ENCODE measurements around the gene ITPKC.

Gene ITPKC

DNA sequence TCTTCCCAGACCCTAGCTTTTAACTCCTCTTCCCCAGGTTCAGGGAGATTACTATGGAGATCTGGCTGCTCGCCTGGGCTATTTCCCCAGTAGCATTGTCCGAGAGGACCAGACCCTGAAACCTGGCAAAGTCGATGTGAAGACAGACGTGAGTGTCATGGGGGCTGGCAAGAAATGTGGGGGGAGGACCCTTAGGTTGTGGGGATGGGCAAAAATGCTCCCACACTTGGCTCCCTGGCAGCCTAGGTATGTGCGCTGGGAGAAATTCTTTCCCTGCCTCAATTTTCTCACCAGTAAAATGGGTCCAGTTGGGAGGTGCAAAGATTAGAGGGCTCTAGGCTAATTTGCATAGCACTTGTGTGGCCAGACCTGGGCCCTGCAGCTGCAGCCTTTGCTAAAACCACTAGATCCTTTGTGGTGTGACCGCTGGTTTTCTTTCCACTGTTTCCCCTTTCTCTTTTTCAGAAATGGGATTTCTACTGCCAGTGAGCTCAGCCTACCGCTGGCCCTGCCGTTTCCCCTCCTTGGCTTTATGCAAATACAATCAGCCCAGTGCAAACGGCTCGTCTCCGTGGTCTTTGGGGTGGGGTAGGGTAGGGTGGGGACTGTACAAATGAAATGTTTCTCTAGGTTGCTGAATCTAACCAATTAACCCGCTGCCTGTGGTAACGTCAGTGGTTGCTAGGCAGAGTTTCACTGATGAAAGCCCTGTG is 60.2 kb downstream of the ITPKC start:
- peak overlapping the region; percentile 93 for H3K56ac ChIP-seq (ENCODE audit: low read length)
- H3K4me2 ChIP-seq (ENCODE audit: low read length) = peak overlapping the region; percentile 94
- H3K4me3 ChIP-seq (ENCODE audit: low read length) = peak overlapping the region; percentile 48
- H3K9ac ChIP-seq (ENCODE audit: low read length) = peak overlapping the region; percentile 89
- H3K18ac ChIP-seq (ENCODE audit: low read length) = peak overlapping the region; percentile 77
- H3K79me1 ChIP-seq (ENCODE audit: low read length) = no peaks in the 10 kb centered on the region
- no peak overlapping the region for H2AK5ac ChIP-seq (ENCODE audit: low read length)
- H4K5ac ChIP-seq (ENCODE audit: low read length) = peak overlapping the region; percentile 91
- no peak overlapping the region for H2BK15ac ChIP-seq (replicated peaks; ENCODE audit: low read depth)
- H3K27me3 ChIP-seq (ENCODE audit: insufficient read depth, low read length, poor library complexity) = no peaks in the 10 kb centered on the region
- no peak overlapping the region for H3K4ac ChIP-seq (ENCODE audit: low read depth, low read length)
- no peak overlapping the region for H2BK5ac ChIP-seq (ENCODE audit: low read length)
- no peaks in the 10 kb centered on the region for H3K79me2 ChIP-seq (ENCODE audit: control insufficient read depth, insufficient read depth, low read length)
- peaks cover 5% of the 10 kb centered on the region for H3K4me1 ChIP-seq (ENCODE audit: control insufficient read depth, low read depth, low read length)
- DNase-seq = peak; percentile 98
- no peaks in the 10 kb centered on the region for H3K36me3 ChIP-seq (ENCODE audit: control insufficient read depth, insufficient read depth, low read length)
- H3K27ac ChIP-seq (ENCODE audit: low read depth, low read length) = peak overlapping the region; percentile 89
- no CpG with 5 or more reads among the region's 13 CpGs for WGBS (ENCODE audit: extremely low coverage, insufficient coverage, low lambda C conversion rate)
- H3K23ac ChIP-seq (ENCODE audit: low read length) = no peak overlapping the region
- peak overlapping the region; percentile 14 for H4K8ac ChIP-seq (ENCODE audit: low read depth, low read length)
- no peak overlapping the region for H2BK120ac ChIP-seq (ENCODE audit: low read depth, low read length)

DNA sequence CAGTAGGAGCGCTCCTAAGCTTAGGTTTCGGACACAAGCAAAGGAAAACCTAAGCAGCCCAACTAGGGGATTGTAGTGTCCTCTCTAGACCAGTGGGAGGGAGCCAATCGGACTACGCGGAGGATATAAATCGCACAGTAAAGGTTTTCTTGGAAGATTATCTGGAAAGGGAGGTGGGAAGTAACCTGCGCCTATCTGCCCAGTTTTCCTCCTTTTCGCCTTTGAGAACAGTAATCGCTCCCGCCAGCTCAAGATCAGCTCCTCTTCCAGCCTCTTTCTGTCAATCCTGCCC is 60.7 kb downstream of the ITPKC start:
- H3K18ac ChIP-seq (ENCODE audit: low read length) = peak overlapping the region; percentile 77
- DNase-seq = no peak
- no peaks in the 10 kb centered on the region for H3K27me3 ChIP-seq (ENCODE audit: insufficient read depth, low read length, poor library complexity)
- peak overlapping the region; percentile 48 for H3K4me3 ChIP-seq (ENCODE audit: low read length)
- peak overlapping the region; percentile 89 for H3K27ac ChIP-seq (ENCODE audit: low read depth, low read length)
- H2AK5ac ChIP-seq (ENCODE audit: low read length) = no peak overlapping the region
- H3K4ac ChIP-seq (ENCODE audit: low read depth, low read length) = no peak overlapping the region
- H2BK5ac ChIP-seq (ENCODE audit: low read length) = peak overlapping the region; percentile 89
- H2BK15ac ChIP-seq (replicated peaks; ENCODE audit: low read depth) = no peak overlapping the region
- H3K56ac ChIP-seq (ENCODE audit: low read length) = peak overlapping the region; percentile 93
- H3K4me2 ChIP-seq (ENCODE audit: low read length) = peak overlapping the region; percentile 94
- no peaks in the 10 kb centered on the region for H3K79me1 ChIP-seq (ENCODE audit: low read length)
- H3K23ac ChIP-seq (ENCODE audit: low read length) = no peak overlapping the region
- H2BK120ac ChIP-seq (ENCODE audit: low read depth, low read length) = no peak overlapping the region
- peaks cover 5% of the 10 kb centered on the region for H3K4me1 ChIP-seq (ENCODE audit: control insufficient read depth, low read depth, low read length)
- no CpG with 5 or more reads among the region's 10 CpGs for WGBS (ENCODE audit: extremely low coverage, insufficient coverage, low lambda C conversion rate)
- no peak overlapping the region for H4K5ac ChIP-seq (ENCODE audit: low read length)
- H3K36me3 ChIP-seq (ENCODE audit: control insufficient read depth, insufficient read depth, low read length) = no peaks in the 10 kb centered on the region
- H3K79me2 ChIP-seq (ENCODE audit: control insufficient read depth, insufficient read depth, low read length) = no peaks in the 10 kb centered on the region
- peak overlapping the region; percentile 89 for H3K9ac ChIP-seq (ENCODE audit: low read length)
- H4K8ac ChIP-seq (ENCODE audit: low read depth, low read length) = no peak overlapping the region

- Histone ChIP-seq H3K56ac (ENCODE audit: low read length) (peak within 1 kb of the TSS; percentile 93), H3K36me3 (ENCODE audit: control insufficient read depth, insufficient read depth, low read length) (no peaks in the 10 kb centered on the region), H3K27me3 (ENCODE audit: insufficient read depth, low read length, poor library complexity) (no peaks in the 10 kb centered on the region), H4K5ac (ENCODE audit: low read length) (peak within 1 kb of the TSS; percentile 91), H3K4me2 (ENCODE audit: low read length) (peak within 1 kb of the TSS; percentile 94), H2BK5ac (ENCODE audit: low read length) (peak within 1 kb of the TSS; percentile 89), H3K9ac (ENCODE audit: low read length) (peak within 1 kb of the TSS; percentile 89), H3K79me2 (ENCODE audit: control insufficient read depth, insufficient read depth, low read length) (no peaks in the 10 kb centered on the region), H2BK15ac (replicated peaks; ENCODE audit: low read depth) (no peak within 1 kb of the TSS), H2BK120ac (ENCODE audit: low read depth, low read length) (no peak within 1 kb of the TSS), H3K4me1 (ENCODE audit: control insufficient read depth, low read depth, low read length) (peaks cover 5% of the 10 kb centered on the region), H3K27ac (ENCODE audit: low read depth, low read length) (peak within 1 kb of the TSS; percentile 96), H3K23ac (ENCODE audit: low read length) (no peak within 1 kb of the TSS), H2AK5ac (ENCODE audit: low read length) (no peak within 1 kb of the TSS), H3K18ac (ENCODE audit: low read length) (peak within 1 kb of the TSS; percentile 77), H4K8ac (ENCODE audit: low read depth, low read length) (no peak within 1 kb of the TSS), H3K79me1 (ENCODE audit: low read length) (no peaks in the 10 kb centered on the region), H3K4ac (ENCODE audit: low read depth, low read length) (peak within 1 kb of the TSS; percentile 58), H3K4me3 (ENCODE audit: low read length) (peak within 1 kb of the TSS; percentile 81)
- peak; percentile 100 for DNase-seq
- no CpG with 5 or more reads among the region's 56 CpGs for WGBS (ENCODE audit: extremely low coverage, insufficient coverage, low lambda C conversion rate)
Observed at GRCh38 chr19:40777937-40778705, 61.2 kb downstream of the ITPKC start, which contains the start of gene RAB4B. TSS of gene RAB4B (plus strand) at chr19:40778247. CDS start at chr19:40778376, 129 bp downstream.

DNA sequence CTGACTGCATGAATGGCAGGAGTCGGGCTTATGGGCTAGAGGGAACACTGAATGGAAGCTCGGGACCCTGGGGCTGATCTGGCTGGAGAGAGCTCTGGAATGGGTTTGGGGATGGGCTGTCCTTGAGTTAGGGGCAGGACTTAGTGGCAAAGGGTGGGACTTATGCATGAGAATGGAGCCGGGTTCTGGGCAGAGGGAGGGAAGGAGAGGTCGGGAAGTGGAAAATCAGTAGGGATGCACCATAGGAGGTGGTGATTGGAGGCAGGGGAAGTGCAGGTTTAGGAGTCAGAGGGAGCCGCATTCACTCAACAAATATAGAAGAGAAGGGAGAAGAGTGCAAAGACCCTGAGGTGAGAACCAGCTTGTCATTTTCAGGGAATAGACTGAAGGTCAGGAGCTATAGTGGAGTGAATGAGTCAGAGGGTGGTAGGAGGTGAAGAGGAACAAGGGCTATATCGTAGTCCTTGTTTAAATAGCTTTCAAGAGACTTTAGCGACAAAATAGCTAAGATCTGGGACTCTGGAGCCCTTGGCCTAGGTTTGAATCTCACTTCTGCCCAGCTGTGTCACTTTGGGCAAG is 61.9 kb downstream of the ITPKC start:
- no peaks in the 10 kb centered on the region for H3K79me1 ChIP-seq (ENCODE audit: low read length)
- peak overlapping the region; percentile 38 for H3K4me3 ChIP-seq (ENCODE audit: low read length)
- H4K5ac ChIP-seq (ENCODE audit: low read length) = no peak overlapping the region
- no peaks in the 10 kb centered on the region for H3K79me2 ChIP-seq (ENCODE audit: control insufficient read depth, insufficient read depth, low read length)
- DNase-seq = no peak
- H3K23ac ChIP-seq (ENCODE audit: low read length) = no peak overlapping the region
- no peak overlapping the region for H3K18ac ChIP-seq (ENCODE audit: low read length)
- no peaks in the 10 kb centered on the region for H3K27me3 ChIP-seq (ENCODE audit: insufficient read depth, low read length, poor library complexity)
- H3K9ac ChIP-seq (ENCODE audit: low read length) = peak overlapping the region; percentile 74
- no peak overlapping the region for H3K4ac ChIP-seq (ENCODE audit: low read depth, low read length)
- peak overlapping the region; percentile 96 for H3K27ac ChIP-seq (ENCODE audit: low read depth, low read length)
- H2BK120ac ChIP-seq (ENCODE audit: low read depth, low read length) = no peak overlapping the region
- H4K8ac ChIP-seq (ENCODE audit: low read depth, low read length) = no peak overlapping the region
- H2BK5ac ChIP-seq (ENCODE audit: low read length) = no peak overlapping the region
- H3K4me1 ChIP-seq (ENCODE audit: control insufficient read depth, low read depth, low read length) = peaks cover 5% of the 10 kb centered on the region
- peak overlapping the region; percentile 87 for H3K56ac ChIP-seq (ENCODE audit: low read length)
- H3K36me3 ChIP-seq (ENCODE audit: control insufficient read depth, insufficient read depth, low read length) = no peaks in the 10 kb centered on the region
- peak overlapping the region; percentile 84 for H3K4me2 ChIP-seq (ENCODE audit: low read length)
- no CpG with 5 or more reads among the region's 7 CpGs for WGBS (ENCODE audit: extremely low coverage, insufficient coverage, low lambda C conversion rate)
- H2AK5ac ChIP-seq (ENCODE audit: low read length) = no peak overlapping the region
- H2BK15ac ChIP-seq (replicated peaks; ENCODE audit: low read depth) = no peak overlapping the region

- no peak overlapping the region for H2BK120ac ChIP-seq (ENCODE audit: low read depth, low read length)
- H3K27ac ChIP-seq (ENCODE audit: low read depth, low read length) = no peak overlapping the region
- H3K56ac ChIP-seq (ENCODE audit: low read length) = no peak overlapping the region
- no peak overlapping the region for H3K4me3 ChIP-seq (ENCODE audit: low read length)
- H4K8ac ChIP-seq (ENCODE audit: low read depth, low read length) = no peak overlapping the region
- no peak overlapping the region for H2BK15ac ChIP-seq (replicated peaks; ENCODE audit: low read depth)
- H3K79me2 ChIP-seq (ENCODE audit: control insufficient read depth, insufficient read depth, low read length) = no peaks in the 10 kb centered on the region
- H4K5ac ChIP-seq (ENCODE audit: low read length) = no peak overlapping the region
- H2AK5ac ChIP-seq (ENCODE audit: low read length) = no peak overlapping the region
- no peak for DNase-seq
- H3K23ac ChIP-seq (ENCODE audit: low read length) = no peak overlapping the region
- peaks cover 5% of the 10 kb centered on the region for H3K4me1 ChIP-seq (ENCODE audit: control insufficient read depth, low read depth, low read length)
- H3K18ac ChIP-seq (ENCODE audit: low read length) = no peak overlapping the region
- H3K4me2 ChIP-seq (ENCODE audit: low read length) = no peak overlapping the region
- H3K79me1 ChIP-seq (ENCODE audit: low read length) = no peaks in the 10 kb centered on the region
- WGBS (ENCODE audit: extremely low coverage, insufficient coverage, low lambda C conversion rate) = no CpG with 5 or more reads among the region's 5 CpGs
- no peaks in the 10 kb centered on the region for H3K27me3 ChIP-seq (ENCODE audit: insufficient read depth, low read length, poor library complexity)
- H3K4ac ChIP-seq (ENCODE audit: low read depth, low read length) = no peak overlapping the region
- no peaks in the 10 kb centered on the region for H3K36me3 ChIP-seq (ENCODE audit: control insufficient read depth, insufficient read depth, low read length)
- no peak overlapping the region for H3K9ac ChIP-seq (ENCODE audit: low read length)
- H2BK5ac ChIP-seq (ENCODE audit: low read length) = no peak overlapping the region
Observed at GRCh38 chr19:40780582-40780981, 63.7 kb downstream of the ITPKC start.
